SHP77 (cell line): ENCODE data around the gene HMMR.

Experiments
- DNase-seq, 2 experiments: peaks; one replicate each; lab custom pipeline; 2025; lab: John Stamatoyannopoulos, UW

The HMMR gene

DNA sequence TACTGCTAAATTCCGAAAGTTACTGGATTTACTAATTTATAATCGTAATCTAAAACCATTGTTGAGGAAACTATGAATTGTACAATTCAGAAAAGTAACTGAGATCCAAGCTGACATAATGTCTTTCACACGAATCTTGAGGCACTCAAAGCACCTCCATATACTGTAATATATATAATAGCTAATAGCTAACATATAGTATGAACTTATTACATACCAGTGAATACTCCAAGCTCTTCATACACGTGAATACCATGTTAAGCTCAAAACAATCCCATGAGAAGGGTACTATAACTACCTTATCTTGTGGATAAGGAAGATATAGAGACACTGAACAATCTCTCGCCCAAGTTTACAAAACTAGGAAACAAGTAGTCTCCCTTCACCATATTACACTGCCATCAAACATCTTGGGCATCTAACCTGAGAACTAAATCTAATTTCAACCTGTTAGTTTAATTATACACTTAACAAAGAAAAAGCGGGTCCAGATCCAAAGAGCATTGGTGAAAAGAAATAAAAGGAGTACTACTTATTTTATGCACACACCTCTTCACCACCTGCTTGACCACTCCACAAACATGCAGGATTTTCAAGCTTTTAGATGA lies 1.6 kb upstream of the HMMR start:
- no peak for DNase-seq

DNA sequence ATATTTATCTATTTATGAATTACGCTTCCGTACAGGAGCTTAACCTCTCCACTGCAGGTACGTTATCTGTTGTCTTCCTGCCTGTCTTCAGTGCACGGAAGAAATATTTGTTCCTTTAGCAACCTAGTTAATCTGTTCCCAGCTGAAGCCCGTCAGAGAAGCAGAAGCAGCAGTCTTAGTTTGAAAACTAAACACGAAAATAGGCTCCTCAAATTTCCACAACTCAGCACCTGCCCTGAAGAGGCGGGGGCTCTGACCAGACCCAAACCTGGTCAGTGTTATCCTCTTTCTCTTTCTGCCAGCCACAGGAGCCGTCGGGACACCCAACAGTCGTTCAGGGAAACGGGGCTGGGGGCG lies 992 bp upstream of the HMMR start:
- DNase-seq = no peak

DNA sequence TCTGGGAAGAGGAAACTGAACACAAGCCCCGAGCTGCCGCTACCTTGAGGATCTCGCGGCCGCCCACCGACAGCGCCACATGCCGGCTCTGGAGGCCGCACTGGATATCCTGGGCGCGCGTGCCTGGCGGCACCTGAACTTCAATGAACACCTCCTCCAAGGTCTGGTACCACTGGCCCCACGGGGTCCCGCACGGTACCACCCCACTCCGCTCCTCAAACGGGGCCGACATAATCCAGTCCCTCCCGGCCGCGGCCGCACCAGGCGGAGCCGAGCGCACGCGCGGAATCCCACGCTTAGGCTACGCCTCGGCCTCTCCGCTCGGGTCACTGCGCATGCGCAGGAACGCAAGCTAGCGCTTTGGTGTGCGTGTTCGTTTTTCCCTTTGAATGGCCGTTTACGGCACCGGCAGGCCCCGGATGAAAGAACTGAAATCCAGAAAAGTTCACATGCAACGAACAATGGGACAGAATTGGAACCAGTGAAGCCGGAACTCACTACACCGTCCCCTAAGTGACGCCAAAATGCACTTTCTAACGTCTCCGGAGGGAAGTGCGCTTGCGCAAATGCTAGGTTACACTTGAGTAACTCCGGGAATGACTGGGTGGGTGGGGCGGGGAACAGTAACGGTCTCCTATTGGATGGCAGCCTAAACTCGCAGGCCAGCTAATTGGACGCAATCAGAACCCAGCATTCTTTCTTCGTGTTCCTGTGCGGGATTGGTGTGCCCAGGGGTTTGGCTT lies 442 bp upstream of the HMMR start, which contains the start of gene NUDCD2:
TSS of gene NUDCD2 (minus strand) at position 284 of the 743 bp plus-strand sequence. CDS start at position 232, 52 bp downstream.
- peak; percentile 96 to 97 for DNase-seq

DNA sequence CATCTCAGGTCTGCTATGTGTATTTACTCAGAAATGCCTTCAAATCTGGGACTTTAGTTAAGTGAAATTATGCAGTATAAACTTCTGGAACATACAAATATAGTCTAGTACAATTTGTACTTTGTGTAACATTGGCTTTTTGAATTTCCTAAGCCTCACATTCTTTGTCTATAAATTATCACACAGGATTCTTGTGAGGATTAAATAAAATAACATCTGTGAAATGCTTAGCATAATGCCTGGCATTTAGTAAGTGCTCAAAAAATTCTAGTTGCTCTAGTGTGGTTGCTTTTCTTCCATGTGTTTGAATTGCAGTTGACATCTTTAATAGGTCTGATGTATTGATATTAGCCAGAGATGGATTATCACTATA lies 2.6 kb downstream of the HMMR start:
- DNase-seq = no peak

DNA sequence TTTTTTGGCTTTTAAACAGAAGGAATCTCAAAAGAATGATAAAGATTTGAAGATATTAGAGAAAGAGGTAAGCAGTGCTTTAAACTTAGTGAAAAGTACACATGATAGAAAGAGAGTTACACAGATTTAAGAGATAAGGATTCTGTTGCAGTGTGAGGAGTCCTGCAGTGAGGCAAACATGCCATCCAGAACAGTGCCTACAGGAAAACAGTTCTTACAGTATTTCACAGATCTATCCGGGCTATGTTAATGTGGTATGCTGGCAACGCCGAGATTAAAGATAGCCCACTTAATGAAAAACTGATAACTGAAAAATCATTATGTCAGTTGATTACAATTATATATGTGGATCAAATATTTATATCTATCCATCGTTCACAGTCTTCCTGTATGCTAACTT lies 7.2 kb downstream of the HMMR start:
- no peak for DNase-seq

DNA sequence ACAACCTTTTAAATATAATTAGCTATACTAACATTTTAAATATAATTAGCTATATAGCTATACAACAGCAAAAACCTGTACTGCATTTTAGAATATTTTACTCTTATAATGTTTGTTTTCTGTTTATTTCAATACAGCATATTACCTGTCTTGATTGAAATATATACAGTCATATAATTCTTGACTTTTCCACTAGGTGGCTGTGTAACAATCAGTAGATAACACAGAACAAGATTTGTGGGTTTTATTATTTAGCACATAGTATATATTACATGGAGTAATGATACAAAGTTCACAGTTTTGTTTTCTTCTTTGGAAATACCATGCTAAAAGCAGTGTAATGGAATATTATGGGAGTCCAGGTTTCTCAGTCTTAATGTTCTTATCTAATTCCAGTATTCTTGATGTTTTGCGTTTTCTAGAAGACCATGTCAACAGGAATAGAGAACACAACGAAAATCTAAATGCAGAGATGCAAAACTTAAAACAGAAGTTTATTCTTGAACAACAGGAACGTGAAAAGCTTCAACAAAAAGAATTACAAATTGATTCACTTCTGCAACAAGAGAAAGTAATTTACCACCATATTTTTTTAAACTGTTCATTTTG lies 13.3 kb downstream of the HMMR start:
- DNase-seq = no peak

DNA sequence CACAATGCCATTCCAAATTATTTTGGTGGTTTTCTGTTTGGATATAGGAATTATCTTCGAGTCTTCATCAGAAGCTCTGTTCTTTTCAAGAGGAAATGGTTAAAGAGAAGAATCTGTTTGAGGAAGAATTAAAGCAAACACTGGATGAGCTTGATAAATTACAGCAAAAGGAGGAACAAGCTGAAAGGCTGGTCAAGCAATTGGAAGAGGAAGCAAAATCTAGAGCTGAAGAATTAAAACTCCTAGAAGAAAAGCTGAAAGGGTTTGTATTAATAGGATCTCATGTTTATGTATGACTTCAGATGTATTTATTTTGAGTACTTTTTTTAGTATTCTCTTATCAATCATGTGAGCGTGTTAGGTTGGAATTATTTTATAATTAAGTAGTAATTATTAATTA lies 15.0 kb downstream of the HMMR start:
- no peak for DNase-seq

DNA sequence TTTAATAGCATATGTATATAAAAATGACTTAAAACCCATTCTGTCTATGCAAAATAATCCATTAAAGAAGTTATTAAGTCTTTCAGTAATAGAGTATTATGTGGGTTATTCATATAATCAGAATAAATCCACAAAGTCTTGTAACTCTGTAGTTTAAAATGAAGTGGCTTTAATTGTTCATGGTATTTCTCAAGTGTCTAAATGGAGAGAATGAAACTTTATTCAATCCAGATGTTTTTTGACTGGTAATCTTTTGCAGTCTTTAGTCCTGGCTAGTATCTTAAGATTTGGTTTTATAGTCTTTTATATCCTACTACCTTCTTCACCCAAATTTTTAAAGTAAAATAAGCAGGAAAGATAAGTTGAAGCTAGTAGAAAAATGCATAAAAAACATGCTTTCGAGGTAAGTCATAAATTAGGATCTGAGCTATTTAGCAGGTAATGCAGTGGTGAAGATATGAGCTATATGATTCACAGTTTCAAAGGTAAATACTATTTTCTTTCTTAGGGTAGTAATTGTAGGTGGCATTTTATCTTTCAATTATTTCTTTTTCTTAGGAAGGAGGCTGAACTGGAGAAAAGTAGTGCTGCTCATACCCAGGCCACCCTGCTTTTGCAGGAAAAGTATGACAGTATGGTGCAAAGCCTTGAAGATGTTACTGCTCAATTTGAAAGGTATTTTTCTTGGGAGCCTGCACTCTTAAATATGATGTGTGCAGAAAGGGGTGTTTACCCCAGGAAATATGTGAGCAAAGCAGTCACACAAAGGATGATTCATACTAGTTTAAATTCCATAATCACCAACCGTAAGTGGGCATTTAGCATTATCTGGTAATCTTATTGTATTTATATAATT lies 17.9 kb downstream of the HMMR start:
- no peak for DNase-seq

DNA sequence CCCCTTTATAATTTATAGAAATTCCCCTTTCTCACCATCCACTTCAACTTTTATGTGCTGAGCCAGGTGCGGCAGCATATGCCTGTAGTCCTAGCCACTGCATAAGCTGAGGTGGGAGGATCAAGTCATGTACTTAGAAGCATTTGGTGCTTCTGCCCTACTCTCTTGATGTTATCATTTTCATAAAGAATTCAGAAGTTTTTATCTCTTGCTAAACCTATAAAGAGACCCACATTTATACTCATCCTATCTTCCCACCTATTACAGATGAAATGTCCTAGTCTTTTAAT lies 18.5 kb downstream of the HMMR start:
- DNase-seq = no peak

DNA sequence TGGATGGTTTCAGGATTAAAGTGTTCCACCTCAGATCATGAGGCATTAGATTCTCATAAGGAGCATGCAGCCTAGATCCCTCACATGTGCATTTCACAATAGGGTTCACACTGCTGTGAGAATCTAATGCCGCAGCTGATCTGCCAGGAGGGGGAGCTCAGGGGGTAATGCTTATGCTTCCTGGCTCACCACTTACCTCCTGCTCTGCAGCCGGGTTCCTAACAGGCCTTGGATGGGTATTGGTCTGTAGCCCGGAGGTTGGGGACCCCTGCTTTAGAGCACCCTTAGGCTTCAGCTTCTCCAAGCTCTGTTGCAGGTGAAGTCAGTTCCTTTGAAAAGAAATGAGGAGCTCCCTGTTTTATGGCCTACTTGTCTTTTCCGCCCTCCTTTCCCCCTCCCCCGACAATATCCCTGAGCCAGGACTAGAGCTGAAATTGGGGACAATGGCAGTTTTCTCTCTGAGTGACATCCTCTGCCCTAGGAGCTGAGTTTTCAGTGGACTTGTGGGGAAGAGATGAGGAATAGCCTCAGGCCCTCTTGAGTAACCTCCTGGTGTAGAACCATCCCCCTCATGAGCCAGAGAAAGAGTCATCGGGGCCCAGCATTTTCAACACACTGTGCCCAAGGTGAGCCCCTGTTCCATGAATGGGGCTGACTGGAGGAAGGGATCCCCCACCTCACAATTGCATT lies 28.8 kb downstream of the HMMR start:
- DNase-seq = no peak

DNA sequence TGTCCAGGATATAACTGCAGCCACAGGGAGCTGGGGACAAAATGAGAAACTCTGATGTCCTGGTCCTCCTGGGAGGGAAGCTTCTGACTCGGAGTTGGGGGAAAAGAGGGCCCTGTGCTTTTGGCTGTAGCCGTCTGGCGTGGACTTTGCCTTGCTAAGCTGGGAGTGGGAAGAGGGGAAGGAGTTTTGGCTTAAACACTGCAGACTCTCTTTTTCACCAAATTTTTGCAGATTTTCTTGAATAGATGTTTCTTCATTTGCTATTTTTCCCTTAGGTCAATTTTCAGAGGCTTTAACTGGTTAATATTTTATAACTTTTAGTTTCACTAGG lies 29.3 kb downstream of the HMMR start:
- DNase-seq = no peak

DNA sequence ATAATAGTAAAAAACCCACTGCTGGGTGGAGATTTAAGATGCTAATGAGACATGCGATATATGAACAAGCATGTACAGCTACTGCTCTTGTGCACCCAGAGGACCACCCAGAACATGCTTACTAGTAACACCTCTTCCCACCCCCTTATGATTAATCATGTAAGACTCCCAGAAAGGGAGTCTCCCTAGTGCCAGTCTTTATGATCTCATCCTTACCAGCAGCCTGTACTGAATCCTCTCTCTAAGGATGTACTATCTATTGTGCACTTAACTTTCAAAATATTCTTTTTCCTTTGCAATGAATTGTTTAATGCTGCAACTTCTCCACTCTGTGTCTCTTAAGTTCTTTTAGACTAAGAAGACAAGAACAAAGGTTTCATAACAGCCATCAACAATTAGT lies 35.9 kb downstream of the HMMR start:
- DNase-seq = no peak

DNA sequence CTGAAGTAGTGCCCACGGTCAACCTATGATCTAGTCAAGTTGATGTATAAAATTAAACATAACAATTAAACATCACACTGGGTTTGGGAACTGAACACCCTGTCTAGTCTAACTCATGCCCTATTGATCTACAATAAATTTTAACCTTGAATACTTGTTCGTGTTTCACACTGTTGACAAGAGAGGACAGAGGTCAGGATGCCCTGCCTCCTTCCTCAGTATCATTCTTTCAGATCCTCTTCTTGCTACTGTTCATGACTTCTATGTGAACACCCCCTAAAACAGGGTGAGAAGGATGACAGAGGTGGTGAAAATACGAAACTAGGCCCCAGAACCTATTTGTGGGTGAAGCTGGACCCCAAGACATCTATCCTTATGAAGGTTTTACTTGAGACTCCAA lies 36.9 kb downstream of the HMMR start:
- no peak for DNase-seq

DNA sequence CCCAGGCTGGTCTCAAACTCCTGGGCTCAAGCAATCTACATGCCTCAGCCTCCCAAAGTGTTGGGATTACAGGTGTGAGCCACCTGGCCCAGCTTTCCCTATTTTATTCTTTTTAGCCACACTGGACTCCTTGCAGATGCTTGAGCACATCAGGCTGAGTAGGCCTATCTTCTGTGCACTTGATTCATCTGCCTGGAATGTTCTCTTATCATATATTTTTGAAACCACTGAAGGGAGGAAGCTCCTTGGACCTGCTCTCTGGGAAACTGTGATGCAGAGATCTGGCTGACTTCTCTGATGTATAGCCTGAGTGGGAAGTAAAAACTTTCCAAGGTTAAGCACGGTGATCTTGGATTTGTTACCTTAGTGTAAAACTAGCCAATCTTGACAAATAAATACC lies 38.5 kb downstream of the HMMR start:
- no peak for DNase-seq

DNA sequence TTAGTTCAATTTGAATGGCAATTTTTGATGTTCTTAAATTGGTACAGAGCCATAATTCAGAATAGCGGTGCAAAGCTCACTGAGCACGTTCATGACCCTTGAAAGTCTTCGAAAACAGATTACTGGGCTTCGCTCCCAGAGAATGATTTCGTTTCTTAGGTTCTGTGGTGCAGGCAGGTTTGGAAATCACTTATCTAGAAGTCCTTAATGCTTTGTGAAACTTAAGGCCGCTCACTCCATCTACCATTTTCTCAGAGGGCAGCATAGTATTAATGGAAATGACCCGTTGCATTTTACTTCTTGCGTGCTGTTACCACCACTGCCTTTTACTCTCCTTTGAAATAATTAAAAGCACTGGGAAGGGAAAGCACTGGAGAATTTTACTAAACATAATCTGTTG lies 42.1 kb downstream of the HMMR start:
- DNase-seq = no peak

DNA sequence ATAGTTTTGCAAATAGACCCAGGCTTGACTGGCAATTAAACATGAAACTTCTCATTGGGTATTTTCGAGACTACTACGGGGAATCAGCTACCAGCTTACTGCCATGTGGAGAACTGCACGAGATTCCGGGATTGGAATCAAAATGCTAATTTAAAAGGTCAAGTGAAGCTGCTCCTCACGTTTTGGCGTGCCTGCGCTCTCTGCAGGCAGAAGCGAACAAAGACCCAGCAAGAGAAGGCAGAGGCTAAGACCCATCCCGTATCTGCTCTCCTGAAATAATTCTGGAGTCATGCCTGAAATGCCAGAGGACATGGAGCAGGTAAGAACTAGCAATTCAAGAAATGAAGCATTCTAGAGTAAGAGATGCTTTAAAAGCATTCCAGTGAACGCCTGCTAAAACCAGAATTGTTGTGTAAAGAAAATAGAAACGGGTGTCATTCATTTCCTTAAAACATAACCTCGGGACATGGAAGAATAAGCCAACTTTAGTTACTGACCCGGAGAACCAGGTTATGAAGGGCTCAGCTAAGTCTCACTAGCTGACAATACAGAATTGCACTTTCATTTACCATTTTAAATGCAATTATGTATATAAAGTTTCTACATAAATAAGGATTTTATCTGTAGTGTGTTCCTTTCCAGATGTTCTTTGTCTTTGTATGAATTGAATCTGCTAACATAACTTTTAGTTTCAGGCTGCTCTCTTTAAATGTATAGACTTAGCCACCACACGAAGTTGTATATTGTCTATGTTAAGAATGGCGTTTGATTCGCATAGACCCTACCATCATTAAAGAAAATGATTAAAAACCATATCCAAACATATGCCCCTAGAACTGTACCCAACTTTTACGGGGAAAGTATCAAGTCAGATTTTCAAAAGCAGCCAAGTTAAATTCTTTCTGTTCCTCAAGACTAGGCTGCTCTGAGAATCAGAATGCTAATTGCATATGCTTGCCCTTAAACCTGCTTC lies 43.0 kb downstream of the HMMR start:
- peak; percentile 77 to 83 for DNase-seq

DNA sequence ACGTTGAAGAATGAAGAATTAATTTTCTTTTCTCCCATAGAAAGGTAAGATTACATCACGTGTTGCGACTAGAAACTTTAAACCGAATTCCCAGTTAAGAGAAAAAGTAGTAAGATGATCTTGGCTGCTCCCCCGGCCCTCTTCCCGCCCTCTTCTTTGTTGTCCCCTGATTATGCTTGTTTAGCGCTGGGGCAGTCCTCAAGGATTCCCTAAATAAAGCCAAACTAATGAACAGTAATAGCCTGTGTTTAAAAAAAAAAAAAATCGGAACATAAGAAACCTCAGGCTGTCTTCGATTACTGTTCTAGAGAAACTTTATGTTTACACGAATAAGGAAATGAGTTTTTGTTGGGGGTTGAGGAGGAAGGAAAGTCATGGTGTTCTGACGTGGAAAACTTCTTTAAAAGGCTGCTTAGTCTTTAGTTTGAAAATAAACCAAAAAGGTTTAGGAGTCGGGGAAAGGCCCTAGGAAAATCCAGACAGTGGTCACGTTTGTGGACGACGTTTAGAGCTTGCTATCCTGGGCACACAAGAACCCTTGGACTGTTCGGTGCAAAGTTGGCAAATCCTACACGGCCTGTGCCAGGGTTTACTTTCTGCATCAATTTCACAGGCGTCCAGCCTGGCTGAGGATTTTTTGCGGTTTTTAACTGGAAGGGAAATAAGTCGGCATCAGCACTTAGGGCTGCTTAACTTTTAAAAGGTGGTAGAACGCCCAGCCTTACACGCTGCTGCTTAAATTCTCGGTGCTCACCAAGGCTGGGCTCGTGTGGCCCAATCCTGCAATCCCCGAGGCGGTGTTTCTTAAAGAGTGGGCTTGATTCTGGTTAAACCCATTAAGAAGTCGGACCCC lies 43.9 kb downstream of the HMMR start:
- peak; percentile 12 to 61 for DNase-seq

DNA sequence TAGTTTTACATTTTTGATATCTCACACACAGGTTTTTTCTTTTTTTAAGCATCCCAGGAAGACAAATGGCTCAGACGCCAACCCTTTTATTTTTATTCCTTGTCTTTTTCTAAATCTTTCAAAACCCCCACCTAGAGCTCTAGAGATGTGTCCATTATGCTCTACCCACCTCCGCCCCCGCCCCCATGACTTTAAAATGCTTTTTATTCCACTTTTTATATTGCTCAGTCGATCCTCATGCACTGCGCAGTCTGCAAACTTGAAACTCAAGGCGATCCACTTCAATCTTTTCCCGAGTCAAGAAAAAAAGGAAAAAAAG lies 44.6 kb downstream of the HMMR start:
- DNase-seq = peak in 1 of 2 experiments; percentile 55

DNA sequence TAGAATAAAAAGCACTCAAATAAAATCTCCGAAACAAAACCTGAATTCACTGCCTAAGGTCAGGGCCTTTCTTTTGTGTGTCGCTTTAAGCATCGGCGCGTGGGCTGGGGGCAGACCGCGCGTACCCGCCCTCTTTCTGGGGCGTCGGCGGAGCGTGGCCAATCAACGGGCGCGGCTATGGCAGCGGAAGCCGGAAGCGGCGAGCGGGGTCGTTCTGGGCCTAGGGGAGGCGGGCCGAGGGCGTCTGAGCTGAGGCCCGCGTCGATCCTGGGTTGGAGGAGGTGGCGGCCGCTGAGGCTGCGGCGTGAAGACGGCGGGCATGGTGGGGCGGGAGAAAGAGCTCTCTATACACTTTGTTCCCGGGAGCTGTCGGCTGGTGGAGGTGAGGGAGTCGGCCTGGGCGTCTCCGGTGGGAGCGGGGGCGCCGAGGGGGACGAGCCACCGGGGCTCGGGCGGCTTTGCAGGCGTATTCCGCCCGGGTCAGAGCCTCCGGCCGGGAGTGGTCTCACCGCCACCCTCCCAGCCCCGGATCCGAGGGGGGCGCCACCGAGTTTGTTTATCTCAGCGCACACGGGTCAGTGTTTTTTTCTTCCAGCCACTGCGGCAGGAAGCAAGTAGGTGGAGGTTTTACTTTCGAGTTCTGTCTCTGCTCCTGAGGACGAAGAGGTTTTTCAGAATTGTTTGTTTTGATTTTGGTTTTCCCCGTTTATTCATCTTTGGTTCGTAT lies 45.1 kb downstream of the HMMR start, which contains the start of gene MAT2B:
TSS of gene MAT2B (plus strand) at position 252 of the 727 bp plus-strand sequence. CDS start at position 320, 68 bp downstream.
- DNase-seq = peak; percentile 92 to 93

DNA sequence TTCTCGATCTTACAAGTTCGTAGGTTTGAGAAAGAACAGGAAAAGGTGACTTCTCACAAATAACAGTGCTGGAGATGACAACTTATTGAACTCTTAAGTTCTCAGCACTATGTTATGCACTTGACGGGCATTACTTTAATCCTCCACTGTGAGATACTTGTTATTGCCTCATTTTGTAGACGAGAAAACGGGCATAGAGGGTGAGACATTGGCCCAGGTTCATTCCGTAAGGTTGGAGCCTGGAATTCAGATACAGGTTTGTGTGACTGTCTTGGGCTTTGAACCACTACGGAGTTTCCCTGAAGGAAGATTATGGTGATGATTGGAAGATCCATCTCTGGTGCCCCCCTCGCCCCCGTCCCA lies 45.6 kb downstream of the HMMR start:
- no peak for DNase-seq
